ENCODE results near the gene CYP19A1. TPM values are rescaled to one million over a fixed set of nuclear protein-coding genes. Genes with fewer than 3 reads are reported as not detected.

The CYP19A1 gene
- total and polyA plus RNA-seq, 3 donors from 2014 or later, result 2.8 to 29.0 (median 3.3) TPM

- no peak for DNase-seq
- WGBS, 2 donors, result 49 to 71% methylated on average over 3 of the region's 3 CpGs
- Histone ChIP-seq H3K4me3 (no peak overlapping the region), H3K4me1 (peaks cover 6% of the 10 kb centered on the region), H3K27ac (no peak overlapping the region), H3K36me3 (ENCODE audit: low read depth, missing control alignments) (no peaks in the 10 kb centered on the region), H3K27me3 (no peaks in the 10 kb centered on the region), H3K9me3 (no peaks in the 10 kb centered on the region)
- TF ChIP-seq CTCF (IDR thresholded peaks at IDR 0.05) (no peak), POLR2A (IDR thresholded peaks at IDR 0.05) (no peak)
- intact Hi-C loops (cut with DNase I; ENCODE audit: low total_unique reads), result no loop called here
Observed at GRCh38 chr15:51277101-51277500, 61.3 kb downstream of the CYP19A1 start.

- Histone ChIP-seq H3K36me3 (ENCODE audit: low read depth, missing control alignments) (no peaks in the 10 kb centered on the region), H3K4me3 (no peak overlapping the region), H3K27me3 (no peaks in the 10 kb centered on the region), H3K27ac (no peak overlapping the region), H3K9me3 (no peaks in the 10 kb centered on the region), H3K4me1 (no peaks in the 10 kb centered on the region)
- 95% methylated on average over 4 of the region's 4 CpGs for WGBS, 2 donors
- TF ChIP-seq CTCF (IDR thresholded peaks at IDR 0.05), result no peak
- no peak for TF ChIP-seq POLR2A (IDR thresholded peaks at IDR 0.05)
- DNase-seq, result no peak
- intact Hi-C loops (cut with DNase I; ENCODE audit: low total_unique reads), result no loop called here
Observed at GRCh38 chr15:51274956-51275355, 63.4 kb downstream of the CYP19A1 start.

GRCh38 chr15:51270706-51271105, 67.7 kb downstream of the CYP19A1 start:
- Histone ChIP-seq H3K27me3 (no peaks in the 10 kb centered on the region), H3K36me3 (ENCODE audit: low read depth, missing control alignments) (no peaks in the 10 kb centered on the region), H3K27ac (no peak overlapping the region), H3K4me3 (no peak overlapping the region), H3K9me3 (no peaks in the 10 kb centered on the region), H3K4me1 (peaks cover 6% of the 10 kb centered on the region)
- WGBS, 2 donors, result 83 to 85% methylated on average over 6 of the region's 6 CpGs
- TF ChIP-seq POLR2A (IDR thresholded peaks at IDR 0.05) (no peak), CTCF (IDR thresholded peaks at IDR 0.05) (no peak)
- DNase-seq, result no peak
- intact Hi-C loops (cut with DNase I; ENCODE audit: low total_unique reads), result no loop called here

GRCh38 chr15:51269496-51269895, 68.9 kb downstream of the CYP19A1 start:
- 71 to 92% methylated on average over 2 of the region's 2 CpGs for WGBS, 2 donors
- Histone ChIP-seq H3K4me1 (peaks cover 6% of the 10 kb centered on the region), H3K27ac (no peak overlapping the region), H3K27me3 (no peaks in the 10 kb centered on the region), H3K4me3 (no peak overlapping the region), H3K36me3 (ENCODE audit: low read depth, missing control alignments) (no peaks in the 10 kb centered on the region), H3K9me3 (no peaks in the 10 kb centered on the region)
- TF ChIP-seq CTCF (IDR thresholded peaks at IDR 0.05), result no peak
- no peak for TF ChIP-seq POLR2A (IDR thresholded peaks at IDR 0.05)
- no peak for DNase-seq
- intact Hi-C loops (cut with DNase I; ENCODE audit: low total_unique reads), result no loop called here

- intact Hi-C loops (cut with DNase I; ENCODE audit: low total_unique reads), result no loop called here
- no peak for DNase-seq
Observed at GRCh38 chr15:51267703-51268083, 70.7 kb downstream of the CYP19A1 start.

More at GRCh38 chr15:51267703-51268083, 70.7 kb downstream of the CYP19A1 start:
- TF ChIP-seq CTCF (IDR thresholded peaks at IDR 0.05), result no peak
- TF ChIP-seq POLR2A (IDR thresholded peaks at IDR 0.05), result no peak
- no peak overlapping the region for H3K27ac ChIP-seq
- H3K9me3 ChIP-seq, result no peaks in the 10 kb centered on the region
- peak overlapping the region; percentile 53 for H3K4me3 ChIP-seq
- peaks cover 6% of the 10 kb centered on the region for H3K4me1 ChIP-seq
- no peaks in the 10 kb centered on the region for H3K27me3 ChIP-seq
- 9 to 12% methylated on average over 4 to 11 of the region's 11 CpGs for WGBS, 2 donors
- H3K36me3 ChIP-seq (ENCODE audit: low read depth, missing control alignments), result no peaks in the 10 kb centered on the region
